WERI-Rb-1 (cell line): ENCODE data around the gene SKP2.

Experiments used
- DNase-seq: peaks from one replicate; pipeline ENCODE4 v3.0.0-alpha.2; 2020
- H3K27ac ChIP-seq: fragments of 250-450 bp; sonication (Bioruptor Pico); 2 replicates; pipeline ENCODE4 v1.5.1; 2020; ENCODE audit warnings: mild to moderate bottlenecking, moderate library complexity
- H3K27me3 ChIP-seq: fragments of 250-450 bp; sonication (Bioruptor Pico); 2 replicates; pipeline ENCODE4 v1.5.1; 2021; ENCODE audit warnings: mild to moderate bottlenecking, low read depth, moderate library complexity; ENCODE audit not compliant: insufficient read depth, severe bottlenecking
- H3K36me3 ChIP-seq: fragments of 250-450 bp; sonication (Bioruptor Pico); 2 replicates; pipeline ENCODE4 v1.5.1; 2020; ENCODE audit warnings: mild to moderate bottlenecking, moderate library complexity
- H3K4me3 ChIP-seq: 2 replicates; pipeline ENCODE4 v1.5.1; 2011; ENCODE audit warnings: low read depth, mild to moderate bottlenecking, control low read depth, low read length
- H3K9me3 ChIP-seq: fragments of 250-450 bp; sonication (Bioruptor Pico); 2 replicates; pipeline ENCODE4 v1.5.1; 2021; ENCODE audit warnings: mild to moderate bottlenecking, moderate library complexity; ENCODE audit not compliant: severe bottlenecking
- TF ChIP-seq, protein P1 (sequence below): IDR thresholded peaks from 2 replicates; pipeline ENCODE4 v1.5.1; 2011; ENCODE audit warnings: low read depth, mild to moderate bottlenecking, control low read depth, inconsistent platforms, low read length

The SKP2 gene

DNA sequence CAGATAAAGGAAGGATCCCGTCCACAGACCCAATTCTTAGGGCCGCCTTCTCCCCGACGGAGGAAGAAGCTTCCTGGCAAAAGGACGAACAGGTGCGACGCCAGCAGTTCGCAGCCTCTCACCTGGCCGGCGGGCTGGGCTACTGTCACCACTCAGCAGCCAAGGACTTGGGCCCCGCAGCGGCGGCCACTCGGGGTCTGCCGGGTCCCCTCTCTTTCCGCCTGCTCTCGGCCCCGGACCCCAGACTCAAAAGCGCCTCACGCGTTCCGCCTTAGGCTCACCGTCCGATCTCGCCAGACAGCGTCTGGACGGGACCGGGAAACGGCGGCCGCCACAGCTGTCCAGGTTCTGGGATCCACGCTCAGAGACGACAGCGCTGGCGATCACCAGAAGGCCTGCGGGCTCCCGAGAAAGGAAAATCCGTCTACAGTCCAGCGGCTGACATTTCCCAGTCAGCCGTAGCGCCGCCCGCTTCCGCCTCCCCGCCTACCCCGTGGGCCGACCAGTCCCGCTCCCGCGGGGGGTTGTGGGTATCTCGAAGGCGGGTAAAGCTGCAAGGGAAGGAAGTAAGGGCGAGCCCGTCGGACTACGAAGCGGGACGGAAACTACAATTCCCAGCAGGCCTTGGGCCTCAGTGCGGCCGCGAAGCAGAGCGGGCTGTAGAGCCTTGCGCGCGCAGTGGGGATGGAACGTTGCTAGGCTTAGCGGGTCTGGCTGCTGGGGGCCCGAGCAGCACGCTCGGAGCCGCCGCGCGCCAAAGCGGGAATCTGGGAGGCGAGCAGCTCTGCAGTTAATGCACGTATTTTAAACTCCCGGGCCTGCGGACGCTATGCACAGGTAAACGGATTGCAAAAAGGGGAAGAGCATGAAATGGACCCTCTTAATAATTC, at the start of gene SKP2, which contains the start of gene LMBRD2:
Gene SKP2, plus strand, starts transcription at position 678 of the 890 bp plus-strand sequence. Its CDS starts 152 bp downstream, at position 830.
Gene LMBRD2, minus strand, starts transcription at position 454 of the 890 bp plus-strand sequence. CDS start 8,538 bp downstream, outside the sequence.
- H3K36me3 ChIP-seq = peaks cover 45% of the 10 kb centered on the region
- no peaks in the 10 kb centered on the region for H3K27me3 ChIP-seq
- H3K9me3 ChIP-seq = no peaks in the 10 kb centered on the region
- peak within 1 kb of the TSS; percentile 96 for H3K27ac ChIP-seq
- peak; percentile 99 for DNase-seq
- TF ChIP-seq, protein P1, sequence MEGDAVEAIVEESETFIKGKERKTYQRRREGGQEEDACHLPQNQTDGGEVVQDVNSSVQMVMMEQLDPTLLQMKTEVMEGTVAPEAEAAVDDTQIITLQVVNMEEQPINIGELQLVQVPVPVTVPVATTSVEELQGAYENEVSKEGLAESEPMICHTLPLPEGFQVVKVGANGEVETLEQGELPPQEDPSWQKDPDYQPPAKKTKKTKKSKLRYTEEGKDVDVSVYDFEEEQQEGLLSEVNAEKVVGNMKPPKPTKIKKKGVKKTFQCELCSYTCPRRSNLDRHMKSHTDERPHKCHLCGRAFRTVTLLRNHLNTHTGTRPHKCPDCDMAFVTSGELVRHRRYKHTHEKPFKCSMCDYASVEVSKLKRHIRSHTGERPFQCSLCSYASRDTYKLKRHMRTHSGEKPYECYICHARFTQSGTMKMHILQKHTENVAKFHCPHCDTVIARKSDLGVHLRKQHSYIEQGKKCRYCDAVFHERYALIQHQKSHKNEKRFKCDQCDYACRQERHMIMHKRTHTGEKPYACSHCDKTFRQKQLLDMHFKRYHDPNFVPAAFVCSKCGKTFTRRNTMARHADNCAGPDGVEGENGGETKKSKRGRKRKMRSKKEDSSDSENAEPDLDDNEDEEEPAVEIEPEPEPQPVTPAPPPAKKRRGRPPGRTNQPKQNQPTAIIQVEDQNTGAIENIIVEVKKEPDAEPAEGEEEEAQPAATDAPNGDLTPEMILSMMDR = no peak
- peak within 1 kb of the TSS; percentile 100 for H3K4me3 ChIP-seq

DNA sequence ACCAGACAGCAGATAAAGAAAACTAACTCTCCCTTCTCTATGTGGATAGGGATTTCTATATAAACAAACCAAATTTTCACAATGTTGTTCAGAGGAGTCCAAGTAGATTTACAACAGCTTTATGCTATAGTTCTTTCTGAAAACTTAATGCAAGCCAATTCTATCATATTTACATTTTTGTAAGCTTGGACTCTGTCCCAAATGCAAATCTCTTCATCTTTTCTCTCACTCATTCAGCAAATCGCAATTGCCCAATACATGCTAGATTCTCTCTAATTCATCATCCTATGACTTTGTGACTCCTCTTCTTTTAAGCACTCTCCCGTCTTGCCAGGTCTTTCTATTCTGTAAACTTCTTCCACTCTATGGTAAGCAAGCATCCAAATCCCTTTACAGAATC, 46.1 kb upstream of the SKP2 start:
- DNase-seq = no peak
- Histone ChIP-seq H3K4me3 (no peak overlapping the region), H3K36me3 (peaks cover 13% of the 10 kb centered on the region), H3K27me3 (no peaks in the 10 kb centered on the region), H3K9me3 (no peaks in the 10 kb centered on the region), H3K27ac (no peak overlapping the region)
- TF ChIP-seq, protein P1 = no peak

DNA sequence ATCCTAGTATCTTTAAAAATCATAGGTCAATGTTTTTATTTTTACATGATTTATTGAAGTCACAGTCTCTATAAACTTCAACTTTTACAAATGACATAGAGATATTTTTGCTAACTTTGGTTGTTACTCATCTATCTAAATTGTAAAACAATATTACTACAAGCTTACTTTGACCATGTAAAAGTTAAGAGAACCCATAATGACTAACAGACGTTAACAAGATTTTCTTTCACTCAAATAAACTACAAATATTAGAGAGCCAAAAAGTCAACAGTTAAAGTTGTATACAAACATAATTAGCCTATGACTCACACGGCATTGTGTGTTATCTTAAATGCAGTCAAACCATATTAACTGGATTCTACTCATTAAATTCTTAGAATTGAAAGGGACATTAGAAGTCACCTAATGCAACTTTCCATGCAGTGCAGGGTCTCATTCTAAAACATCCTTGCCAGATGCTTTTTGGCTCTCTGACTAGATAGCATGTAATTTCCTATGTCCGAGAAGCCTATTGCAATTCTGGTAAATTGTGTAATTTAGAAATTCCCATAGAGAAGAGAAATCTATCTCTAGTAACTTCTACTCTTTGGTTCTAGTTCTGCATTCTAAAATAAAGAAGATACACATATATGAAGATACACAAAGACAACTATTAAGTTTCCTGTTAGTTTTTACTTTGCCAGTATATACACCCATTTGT, 43.0 kb upstream of the SKP2 start:
- Histone ChIP-seq H3K9me3 (no peaks in the 10 kb centered on the region), H3K27me3 (no peaks in the 10 kb centered on the region), H3K27ac (no peak overlapping the region), H3K36me3 (peaks cover 13% of the 10 kb centered on the region), H3K4me3 (no peak overlapping the region)
- TF ChIP-seq, protein P1 = no peak
- no peak for DNase-seq

DNA sequence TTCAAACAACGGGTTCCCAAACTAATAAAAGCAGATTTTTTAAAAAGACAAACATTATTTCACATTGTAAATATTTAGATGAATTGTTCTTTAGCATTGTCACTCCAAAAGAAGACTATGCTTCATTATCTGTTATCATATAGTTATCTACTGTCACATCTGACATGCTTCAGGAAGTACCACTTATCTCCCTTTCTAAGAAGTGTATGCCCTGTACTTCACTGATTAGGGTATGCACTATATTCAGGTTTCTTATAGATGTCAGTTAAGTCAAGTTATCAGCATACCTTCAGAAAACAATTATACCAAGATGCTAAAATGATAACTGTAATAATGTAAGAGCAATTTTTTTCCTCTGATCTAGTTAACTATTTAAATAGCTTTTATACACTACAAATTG, 40.7 kb upstream of the SKP2 start:
- no peaks in the 10 kb centered on the region for H3K9me3 ChIP-seq
- DNase-seq = no peak
- H3K27ac ChIP-seq = no peak overlapping the region

DNA sequence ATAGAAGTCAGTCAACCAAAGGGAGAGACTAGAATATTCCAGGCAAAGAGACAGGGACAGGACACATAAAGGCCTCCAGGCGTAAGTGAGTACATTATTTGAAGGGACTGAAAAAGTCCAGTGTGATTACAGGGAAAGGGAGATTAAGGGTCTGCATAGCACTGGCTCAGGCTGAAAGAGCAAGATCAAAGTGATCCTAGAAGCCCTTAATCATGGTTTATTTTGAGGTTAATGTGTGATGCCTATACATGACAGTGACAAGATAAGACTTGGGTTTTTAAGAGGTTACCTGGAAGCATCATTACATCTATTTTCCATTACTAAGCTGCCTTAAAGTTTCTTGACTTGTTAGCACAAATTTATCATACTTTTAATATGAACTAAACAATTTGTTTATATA, 26.0 kb upstream of the SKP2 start:
- Histone ChIP-seq H3K36me3 (no peaks in the 10 kb centered on the region), H3K4me3 (no peak overlapping the region)
- DNase-seq = no peak

More for the DNA sequence above, 40.7 kb upstream of the SKP2 start:
- Histone ChIP-seq H3K4me3 (no peak overlapping the region), H3K27me3 (no peaks in the 10 kb centered on the region), H3K36me3 (peaks cover 15% of the 10 kb centered on the region)
- TF ChIP-seq, protein P1 = no peak

More for the DNA sequence above, 26.0 kb upstream of the SKP2 start:
- TF ChIP-seq, protein P1 = no peak
- no peaks in the 10 kb centered on the region for H3K27me3 ChIP-seq
- H3K9me3 ChIP-seq = no peaks in the 10 kb centered on the region
- no peak overlapping the region for H3K27ac ChIP-seq
